K562 (cell line): ENCODE measurements around the gene ANO7. TPM values are rescaled to one million over a fixed set of nuclear protein-coding genes. Genes with fewer than 3 reads are reported as not detected.
A peak's percentile ranks its signal among the peaks of the same experiment; 100 is the strongest.

Experiments used
- ATAC-seq: fragments of 200-7000 bp; cut with Tn5 transposase; 3 replicates; pipeline ENCODE4 v1.9.1; 2020; ENCODE audit warnings: moderate library complexity
- BruUV-seq: library from RNA; stranded (reverse); fragments of 400-500 nt; replicated peaks from 2 replicates; lab custom pipeline; 2021; lab: Mats Ljungman, UMichigan
- CTCF ChIA-PET: fragments of 300-600 bp; formaldehyde crosslinking; extraction: SDS; loops from one replicate; lab custom pipeline; 2021; ENCODE audit warnings: low intra/inter-chr PET ratio; lab: Yijun Ruan, JAX
- POLR2A ChIA-PET: fragments of 300-600, 350-650 bp; sonication (Branson Sonifier 250); formaldehyde crosslinking; extraction: SDS; loops from one replicate; lab custom pipeline; 2021; ENCODE audit warnings: antibody characterized with exemption, inconsistent platforms; lab: Yijun Ruan, JAX
- DNase-seq, 4 experiments: peaks; one replicate each; pipeline versions ENCODE4 v3.0.0 to v3.0.0-alpha.2; 2011 to 2018; ENCODE audit warnings: low spot score in 3 of 4, mixed read lengths in 3 of 4; ENCODE audit errors: extremely low read depth in 1 of 4
- FAIRE-seq: peaks from 2 replicates; lab custom pipeline; 2011; peaks lifted over from hg19 to GRCh38; lab: Jason Lieb, UNC
- H2AFZ ChIP-seq: 2 replicates; pipeline ENCODE4 v1.6.0; 2011; ENCODE audit warnings: low read depth, low read length, control low read depth, inconsistent platforms
- H3K27ac ChIP-seq: fragments of 200-600 bp; 3 replicates; pipeline ENCODE4 v1.8.0; 2011; ENCODE audit warnings: low read depth, mild to moderate bottlenecking, control low read depth, inconsistent platforms, low read length, moderate library complexity, mixed read lengths; ENCODE audit errors: extremely low read depth
- H3K27me3 ChIP-seq, 2 experiments: fragments of 300-600 bp in 1 of 2; 2 replicates in 1 of 2; 3 replicates in 1 of 2; pipeline versions ENCODE4 v1.6.0 to v1.8.0; 2011; ENCODE audit warnings: inconsistent platforms in 2 of 2, low read length in 2 of 2, mild to moderate bottlenecking in 1 of 2, mixed read lengths in 1 of 2, moderate library complexity in 1 of 2; ENCODE audit not compliant: control insufficient read depth in 2 of 2, insufficient read depth in 2 of 2
- H3K36me3 ChIP-seq: fragments of 300-600 bp; 3 replicates; pipeline ENCODE4 v1.8.0; 2011; ENCODE audit warnings: mild to moderate bottlenecking, low read length, inconsistent platforms; ENCODE audit not compliant: control insufficient read depth, insufficient read depth
- H3K4me1 ChIP-seq, 2 experiments: fragments of 200-600 bp in 1 of 2; replicated peaks in 1 of 2; 2 replicates in 1 of 2; 3 replicates in 1 of 2; pipeline versions ENCODE4 v1.5.1 to v1.8.0; 2011; ENCODE audit warnings: inconsistent platforms in 2 of 2, low read length in 2 of 2, mild to moderate bottlenecking in 1 of 2, mixed read lengths in 1 of 2, moderate library complexity in 1 of 2; ENCODE audit not compliant: control insufficient read depth in 2 of 2, insufficient read depth in 2 of 2
- H3K4me2 ChIP-seq: 2 replicates; pipeline ENCODE4 v1.6.1; 2011; ENCODE audit warnings: low read length, control low read depth, inconsistent platforms, mixed read lengths; ENCODE audit not compliant: insufficient read depth
- H3K4me3 ChIP-seq: fragments of 200-600 bp; sonication (generic), shearing (Covaris generic); 2 replicates; pipeline ENCODE4 v1.5.1; 2016; ENCODE audit warnings: control low read depth, inconsistent platforms
- H3K79me2 ChIP-seq: fragments of 200-600 bp; 3 replicates; pipeline ENCODE4 v1.8.0; 2011; ENCODE audit warnings: low read length, inconsistent platforms; ENCODE audit not compliant: control insufficient read depth, insufficient read depth
- H3K9ac ChIP-seq, 2 experiments: 2 replicates each; pipeline versions ENCODE4 v1.6.0 to v1.6.1; 2011; ENCODE audit warnings: low read depth in 2 of 2, low read length in 2 of 2, control low read depth in 1 of 2, inconsistent platforms in 1 of 2, mild to moderate bottlenecking in 1 of 2, mixed read lengths in 1 of 2; ENCODE audit not compliant: insufficient read depth in 1 of 2
- H3K9me1 ChIP-seq: one replicate; pipeline ENCODE4 v1.6.0; 2011; ENCODE audit warnings: inconsistent platforms, mild to moderate bottlenecking, low read length, moderate library complexity; ENCODE audit not compliant: control insufficient read depth, insufficient read depth
- H3K9me3 ChIP-seq: replicated peaks from 2 replicates; pipeline ENCODE4 v1.5.1; 2011; ENCODE audit warnings: low read depth, low read length, inconsistent platforms; ENCODE audit not compliant: control insufficient read depth, insufficient read depth
- H4K20me1 ChIP-seq: replicated peaks from 2 replicates; pipeline ENCODE4 v1.6.1; 2011; ENCODE audit warnings: low read length, inconsistent platforms, mixed read lengths; ENCODE audit not compliant: control insufficient read depth, insufficient read depth
- HMG20A ChIP-seq: fragments of 450-650 bp; formaldehyde crosslinking; conservative IDR thresholded peaks from 2 replicates; pipeline ENCODE4 v1.4.0; 2020; ENCODE audit warnings: mild to moderate bottlenecking, mixed read lengths
- NCOR1 ChIP-seq: fragments of 450-650 bp; IDR thresholded peaks from 2 replicates; pipeline ENCODE4 v1.6.1; 2016; ENCODE audit warnings: mild to moderate bottlenecking, moderate library complexity
- SPI1 ChIP-seq: IDR thresholded peaks from 2 replicates; pipeline ENCODE4 v1.6.1; 2011; ENCODE audit warnings: low read depth, low read length, control low read depth, borderline replicate concordance
- ZC3H4 ChIP-seq: sonication (generic); formaldehyde crosslinking; IDR thresholded peaks from 2 replicates; pipeline ENCODE4 v1.9.0; 2021; ENCODE audit warnings: missing genetic modification reagents, borderline replicate concordance
- WGBS: fragments of 100-300 bp; shearing (Covaris generic); methylation state at CpG from one replicate; pipeline ENCODE4 v1.1.6; 2016; ENCODE audit warnings: low coverage, mixed read lengths; ENCODE audit not compliant: insufficient coverage; ENCODE audit errors: missing lambda C conversion rate; 5-methylcytosine and 5-hydroxymethylcytosine counted together
- in situ Hi-C: fragments of 300-500 bp; cut with MboI; formaldehyde crosslinking; loops from 4 replicates; pipeline ENCODE4 v1.15.0; 2018; ENCODE audit warnings: inconsistent platforms, mixed read lengths
- intact Hi-C: fragments of 100-400 bp; cut with micrococcal nuclease; formaldehyde crosslinking; loops from 2 replicates; pipeline ENCODE4 v1.14.2; 2022
- polyA plus RNA-seq, 8 experiments: library from polyadenylated mRNA; depleted of rRNA in 4 of 8; stranded (reverse) in 5 of 8; unstranded in 3 of 8; fragments of >200 nt; fragmentation: Nextera tagmentation in 2 of 8; fragmentation: Illumina TruSeq in 1 of 8; extraction: Ambion mirVana in 2 of 8; extraction: Trizol in 1 of 8; gene quantifications; 2 replicates each; pipeline versions ENCODE4 v1.2.1 to v1.2.3, GENCODE V29; 2011 to 2014; ENCODE audit warnings: inconsistent platforms in 1 of 8, missing spikeins in 1 of 8
- total RNA-seq, 7 experiments: library from RNA; depleted of rRNA in 6 of 7; stranded (reverse); fragments of >200 nt in 6 of 7; fragmentation: Illumina TruSeq in 2 of 7; extraction: Trizol in 2 of 7; gene quantifications; 2 replicates each; pipeline versions ENCODE4 v1.2.1 to v1.2.3, GENCODE V29; 2011 to 2021; ENCODE audit warnings: low replicate concordance in 1 of 7
- TF ChIP-seq, protein P1 (sequence below): fragments of 250-450 bp; sonication (Bioruptor Pico); IDR thresholded peaks from 2 replicates; pipeline ENCODE4 v1.5.0; 2021
- TF ChIP-seq, protein P2 (sequence below): fragments of 250-450 bp; sonication (Bioruptor Pico); IDR thresholded peaks from 2 replicates; pipeline ENCODE4 v1.8.0; 2022; ENCODE audit warnings: inconsistent platforms, mild to moderate bottlenecking, moderate library complexity, borderline replicate concordance

The ANO7 gene
- total and polyA plus RNA-seq, 9 of the 15 experiments (the other 6 are each of a cell fraction or from before 2014, with no cell fraction given), result 0.28 to 5.1 (median 1.1) TPM

DNA sequence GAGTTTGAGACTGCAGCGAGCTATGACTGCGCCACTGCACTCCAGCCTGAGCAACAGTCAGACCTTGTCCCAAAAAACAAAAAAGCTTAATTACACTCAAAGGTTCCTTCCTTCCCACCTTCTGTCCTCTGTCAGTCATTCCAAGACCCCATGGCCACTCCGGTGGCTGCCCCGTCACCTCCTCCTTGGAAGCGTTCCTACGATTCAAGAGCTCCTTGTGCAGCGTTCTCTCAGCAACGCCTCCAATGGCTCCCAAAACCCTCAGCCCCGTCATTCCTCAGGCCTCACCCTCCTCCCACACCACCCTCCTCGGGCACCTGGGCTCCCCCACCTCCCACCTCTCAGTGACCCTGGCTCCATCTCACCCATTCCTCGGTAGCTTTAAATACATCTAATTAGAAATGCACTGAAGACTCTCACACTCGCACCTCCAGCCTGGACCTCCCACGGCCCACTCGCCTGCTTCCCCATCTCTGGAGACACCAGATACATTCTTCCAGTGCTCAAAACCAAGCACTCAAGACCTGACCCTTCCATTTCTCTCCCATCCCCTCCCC lies 47.2 kb upstream of the ANO7 start (continued):
- TF ChIP-seq, protein P1, sequence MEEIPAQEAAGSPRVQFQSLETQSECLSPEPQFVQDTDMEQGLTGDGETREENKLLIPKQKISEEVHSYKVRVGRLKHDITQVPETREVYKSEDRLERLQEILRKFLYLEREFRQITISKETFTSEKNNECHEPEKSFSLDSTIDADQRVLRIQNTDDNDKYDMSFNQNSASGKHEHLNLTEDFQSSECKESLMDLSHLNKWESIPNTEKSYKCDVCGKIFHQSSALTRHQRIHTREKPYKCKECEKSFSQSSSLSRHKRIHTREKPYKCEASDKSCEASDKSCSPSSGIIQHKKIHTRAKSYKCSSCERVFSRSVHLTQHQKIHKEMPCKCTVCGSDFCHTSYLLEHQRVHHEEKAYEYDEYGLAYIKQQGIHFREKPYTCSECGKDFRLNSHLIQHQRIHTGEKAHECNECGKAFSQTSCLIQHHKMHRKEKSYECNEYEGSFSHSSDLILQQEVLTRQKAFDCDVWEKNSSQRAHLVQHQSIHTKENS, result no peak
- TF ChIP-seq ZC3H4 (CRISPR knock-in tag) (no peak), NCOR1 (no peak)
- TF ChIP-seq, protein P2, sequence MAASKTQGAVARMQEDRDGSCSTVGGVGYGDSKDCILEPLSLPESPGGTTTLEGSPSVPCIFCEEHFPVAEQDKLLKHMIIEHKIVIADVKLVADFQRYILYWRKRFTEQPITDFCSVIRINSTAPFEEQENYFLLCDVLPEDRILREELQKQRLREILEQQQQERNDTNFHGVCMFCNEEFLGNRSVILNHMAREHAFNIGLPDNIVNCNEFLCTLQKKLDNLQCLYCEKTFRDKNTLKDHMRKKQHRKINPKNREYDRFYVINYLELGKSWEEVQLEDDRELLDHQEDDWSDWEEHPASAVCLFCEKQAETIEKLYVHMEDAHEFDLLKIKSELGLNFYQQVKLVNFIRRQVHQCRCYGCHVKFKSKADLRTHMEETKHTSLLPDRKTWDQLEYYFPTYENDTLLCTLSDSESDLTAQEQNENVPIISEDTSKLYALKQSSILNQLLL, result no peak

DNA sequence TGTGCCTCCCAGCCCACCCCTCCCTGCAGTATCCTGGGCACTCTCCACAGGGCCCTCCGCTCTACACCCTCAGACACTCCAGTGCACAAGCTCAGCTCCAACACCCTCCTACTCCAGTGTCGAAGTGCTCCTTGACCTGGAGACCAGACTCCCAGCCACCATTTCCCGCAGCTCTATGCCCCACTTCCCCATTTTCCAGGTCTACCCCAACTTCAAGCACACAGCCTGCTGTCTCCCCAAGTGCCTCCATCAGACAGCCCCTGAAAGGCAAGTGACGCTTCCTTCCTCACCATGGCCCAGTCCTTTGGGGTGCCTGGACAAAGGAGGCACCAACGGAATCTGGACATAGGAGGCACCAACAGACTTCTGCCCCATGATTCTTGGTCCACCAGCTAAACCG lies 46.4 kb upstream of the ANO7 start:
- H3K79me2 ChIP-seq, result peaks cover 8% of the 10 kb centered on the region; the same call in 1 of the 3 replicates
- intact Hi-C loops, result no loop called here
- 88% methylated on average over 5 of the region's 6 CpGs for WGBS
- peaks cover 0 to 3% of the 10 kb centered on the region in 2 experiments; a peak in 1 of 5 replicates for H3K4me1 ChIP-seq
- CTCF ChIA-PET, result no interaction called here
- H3K9me3 ChIP-seq, result no peaks in the 10 kb centered on the region
- no peak overlapping the region for H3K4me2 ChIP-seq
- in situ Hi-C loops, result no loop called here
- no peaks in the 10 kb centered on the region for H3K9me1 ChIP-seq
- FAIRE-seq, result no peak
- H4K20me1 ChIP-seq, result no peaks in the 10 kb centered on the region
- peak; percentile 59; the same call in 1 of the 2 replicates for TF ChIP-seq SPI1
- TF ChIP-seq HMG20A (CRISPR knock-in tag), result no peak
- TF ChIP-seq, all 486 proteins: peak for 1
- Histone ChIP-seq H3K27ac (no peak overlapping the region), H3K9ac (no peak overlapping the region; a peak in 1 of 4 replicates), H3K36me3 (peaks cover 24% of the 10 kb centered on the region; the same call in 1 of the 3 replicates), H2AFZ (no peak overlapping the region), H3K27me3 (no peaks in the 10 kb centered on the region), H3K4me3 (no peak overlapping the region)
- BruUV-seq, result no TSS peak
- no peak for ATAC-seq
- POLR2A ChIA-PET, result interaction anchor here (0.6 kb wide), 1 partner anchor 118 kb away, joined by 3 read pairs; no protein-coding TSS in a partner anchor
- DNase-seq, result no peak
